H1 (cell line): Measurements from ENCODE around the gene MBD1. TPM values are rescaled to one million over a fixed set of nuclear protein-coding genes. Genes with fewer than 3 reads are reported as not detected.

Experiments used
- CTCF ChIA-PET: fragments of 300-600 bp; sonication (Branson Sonifier 250); formaldehyde crosslinking; loops from one replicate; lab custom pipeline; 2021; ENCODE audit not compliant: partially characterized antibody; lab: Charles Lee
- POLR2A ChIA-PET: fragments of 300-600 bp; sonication (Branson Sonifier 250); formaldehyde crosslinking; loops from one replicate; lab custom pipeline; 2021; ENCODE audit warnings: inconsistent platforms; ENCODE audit not compliant: partially characterized antibody; lab: Charles Lee
- DNase-seq, 2 experiments: peaks; one replicate each; pipeline versions ENCODE4 v3.0.0 to v3.0.0-alpha.2; 2010 to 2022; ENCODE audit warnings: low spot score in 2 of 2, low read depth in 1 of 2, mixed read lengths in 1 of 2
- FAIRE-seq: peaks from 2 replicates; lab custom pipeline; 2011; peaks lifted over from hg19 to GRCh38; lab: Jason Lieb, UNC
- H2AFZ ChIP-seq: 2 replicates; pipeline ENCODE4 v1.8.1; 2012; ENCODE audit warnings: low read length, inconsistent platforms
- H2AK5ac ChIP-seq: 2 replicates; pipeline ENCODE4 v1.6.1; 2013; ENCODE audit warnings: low read depth, low read length
- H2BK120ac ChIP-seq: replicated peaks from 2 replicates; pipeline ENCODE3; 2013; ENCODE audit warnings: low read depth, low read length, inconsistent platforms
- H2BK12ac ChIP-seq: 2 replicates; pipeline ENCODE4 v1.6.1; 2013; ENCODE audit warnings: low read depth, low read length
- H2BK15ac ChIP-seq: 2 replicates; pipeline ENCODE4 v1.6.1; 2013; ENCODE audit warnings: low read length
- H2BK20ac ChIP-seq: 2 replicates; pipeline ENCODE4 v1.6.1; 2013; ENCODE audit warnings: low read length
- H2BK5ac ChIP-seq: 2 replicates; pipeline ENCODE4 v1.6.1; 2013; ENCODE audit warnings: low read depth, low read length
- H3K14ac ChIP-seq: 2 replicates; pipeline ENCODE4 v1.6.1; 2013; ENCODE audit warnings: inconsistent platforms; ENCODE audit not compliant: insufficient read length
- H3K18ac ChIP-seq: 2 replicates; pipeline ENCODE4 v1.6.1; 2013; ENCODE audit warnings: low read length; ENCODE audit errors: extremely low read depth
- H3K23ac ChIP-seq: 2 replicates; pipeline ENCODE4 v1.6.1; 2013; ENCODE audit warnings: inconsistent platforms; ENCODE audit not compliant: insufficient read length
- H3K23me2 ChIP-seq: 2 replicates; pipeline ENCODE4 v1.6.1; 2013; ENCODE audit warnings: low read depth, low read length
- H3K27ac ChIP-seq: 2 replicates; pipeline ENCODE4 v1.6.1; 2011; ENCODE audit warnings: low read depth, low read length, inconsistent platforms
- H3K27me3 ChIP-seq, 4 experiments: replicated peaks in 1 of 4; 1 replicate in 1 of 4; 2 replicates in 3 of 4; pipeline versions ENCODE4 v1.6.1 to v1.8.1; 2011 to 2013; ENCODE audit warnings: low read length in 3 of 4, mild to moderate bottlenecking in 3 of 4, inconsistent platforms in 2 of 4, mixed read lengths in 2 of 4, moderate library complexity in 1 of 4; ENCODE audit not compliant: control insufficient read depth in 3 of 4, insufficient read depth in 3 of 4; ENCODE audit errors: extremely low read depth in 1 of 4
- H3K36me3 ChIP-seq, 4 experiments: 2 replicates each; pipeline versions ENCODE4 v1.6.1 to v1.8.1; 2011 to 2013; ENCODE audit warnings: mild to moderate bottlenecking in 4 of 4, low read length in 3 of 4, moderate library complexity in 2 of 4, control low read depth in 1 of 4, inconsistent platforms in 1 of 4; ENCODE audit not compliant: insufficient read depth in 4 of 4, control insufficient read depth in 2 of 4
- H3K4ac ChIP-seq: replicated peaks from 2 replicates; pipeline ENCODE3; 2013; ENCODE audit warnings: low read length, low read depth, mixed read lengths, inconsistent platforms; ENCODE audit not compliant: insufficient read length
- H3K4me1 ChIP-seq, 4 experiments: replicated peaks in 1 of 4; 1 replicate in 1 of 4; 2 replicates in 3 of 4; pipeline versions ENCODE4 v1.6.1 to v1.8.1; 2011 to 2013; ENCODE audit warnings: low read length in 3 of 4, inconsistent platforms in 2 of 4, mixed read lengths in 1 of 4; ENCODE audit not compliant: insufficient read depth in 4 of 4, control insufficient read depth in 3 of 4
- H3K4me2 ChIP-seq, 2 experiments: 2 replicates each; pipeline versions ENCODE4 v1.6.1 to v1.8.1; 2011 to 2013; ENCODE audit warnings: low read depth in 2 of 2, low read length in 2 of 2, control low read depth in 1 of 2, inconsistent platforms in 1 of 2, mild to moderate bottlenecking in 1 of 2; ENCODE audit not compliant: insufficient read depth in 1 of 2
- H3K4me3 ChIP-seq, 4 experiments: fragments of 200-600, 300-600 bp in 1 of 4; sonication (generic), shearing (Covaris generic), sonication (Bioruptor Twin) in 1 of 4; 2 replicates each; pipeline versions ENCODE4 v1.5.1 to v1.8.1; 2011 to 2016; ENCODE audit warnings: low read length in 4 of 4, low read depth in 3 of 4, control low read depth in 2 of 4, inconsistent platforms in 2 of 4, mild to moderate bottlenecking in 2 of 4, mixed read lengths in 1 of 4, moderate library complexity in 1 of 4; ENCODE audit not compliant: insufficient read depth in 2 of 4; ENCODE audit errors: extremely low read depth in 1 of 4
- H3K56ac ChIP-seq: replicated peaks from 2 replicates; pipeline ENCODE3; 2013; ENCODE audit warnings: low read depth, mild to moderate bottlenecking, mixed read lengths, low read length, inconsistent platforms; ENCODE audit not compliant: insufficient read length
- H3K79me1 ChIP-seq: 2 replicates; pipeline ENCODE4 v1.6.1; 2013; ENCODE audit warnings: low read depth, low read length, control low read depth
- H3K79me2 ChIP-seq, 2 experiments: 2 replicates each; pipeline versions ENCODE4 v1.6.1 to v1.8.1; 2012 to 2013; ENCODE audit warnings: low read length in 2 of 2, mild to moderate bottlenecking in 2 of 2, inconsistent platforms in 1 of 2; ENCODE audit not compliant: insufficient read depth in 2 of 2, control insufficient read depth in 1 of 2
- H3K9ac ChIP-seq, 4 experiments: replicated peaks in 1 of 4; 1 replicate in 1 of 4; 2 replicates in 3 of 4; pipeline versions ENCODE4 v1.6.1 to v1.8.1; 2011 to 2013; ENCODE audit warnings: low read depth in 3 of 4, low read length in 3 of 4, control low read depth in 2 of 4, mild to moderate bottlenecking in 2 of 4, moderate library complexity in 2 of 4, inconsistent platforms in 1 of 4; ENCODE audit errors: extremely low read depth in 1 of 4
- H3K9me3 ChIP-seq, 2 experiments: 2 replicates each; pipeline versions ENCODE4 v1.6.1 to v1.8.1; 2012 to 2013; ENCODE audit warnings: mild to moderate bottlenecking in 2 of 2, moderate library complexity in 2 of 2, control low read depth in 1 of 2, inconsistent platforms in 1 of 2, low read depth in 1 of 2, low read length in 1 of 2, mixed read lengths in 1 of 2; ENCODE audit not compliant: insufficient read depth in 2 of 2
- H4K20me1 ChIP-seq, 2 experiments: replicated peaks in 1 of 2; 2 replicates each; pipeline versions ENCODE3 to v1.8.1; 2011 to 2013; ENCODE audit warnings: inconsistent platforms in 2 of 2, low read length in 2 of 2, mild to moderate bottlenecking in 1 of 2; ENCODE audit not compliant: insufficient read depth in 2 of 2, control insufficient read depth in 1 of 2
- H4K5ac ChIP-seq: 2 replicates; pipeline ENCODE4 v1.6.1; 2013; ENCODE audit warnings: low read length, low read depth, mixed read lengths, inconsistent platforms; ENCODE audit not compliant: insufficient read length
- H4K8ac ChIP-seq: 2 replicates; pipeline ENCODE4 v1.8.0; 2013; ENCODE audit warnings: mild to moderate bottlenecking, moderate library complexity, low read length, inconsistent platforms; ENCODE audit not compliant: insufficient read depth; ENCODE audit errors: extremely low read depth
- H4K91ac ChIP-seq: replicated peaks from 2 replicates; pipeline ENCODE3; 2013; ENCODE audit warnings: low read length, mixed read lengths, inconsistent platforms; ENCODE audit not compliant: insufficient read length
- CHD1 ChIP-seq: IDR thresholded peaks from 2 replicates; pipeline ENCODE4 v1.6.1; 2012; ENCODE audit warnings: low read depth, low read length, improper control_type of control experiment
- KDM1A ChIP-seq: fragments of 200-600, 300-600 bp; sonication (generic); IDR thresholded peaks from 2 replicates; pipeline ENCODE4 v1.7.1; 2016; ENCODE audit warnings: mild to moderate bottlenecking, low read length, borderline replicate concordance
- SIX5 ChIP-seq: IDR thresholded peaks from 2 replicates; pipeline ENCODE4 v1.6.1; 2011; ENCODE audit warnings: mild to moderate bottlenecking, low read depth, low read length
- SRF ChIP-seq: IDR thresholded peaks from 2 replicates; pipeline ENCODE4 v1.6.1; 2011; ENCODE audit warnings: mild to moderate bottlenecking, low read depth, low read length, moderate library complexity
- TAF7 ChIP-seq: optimal IDR thresholded peaks from 2 replicates; pipeline ENCODE3; 2011; ENCODE audit warnings: low read depth, mild to moderate bottlenecking, inconsistent platforms, low read length, moderate library complexity, borderline replicate concordance
- YY1 ChIP-seq: IDR thresholded peaks from 2 replicates; pipeline ENCODE4 v1.6.1; 2011; ENCODE audit warnings: low read depth, mild to moderate bottlenecking, low read length
- WGBS, 2 experiments: shearing (Covaris generic) in 1 of 2; methylation state at CpG; one replicate each; pipeline versions ENCODE4 v1.1.6 to v1.1.7; 2013 to 2015; ENCODE audit warnings: low lambda C conversion rate in 2 of 2, mixed read lengths in 2 of 2, inconsistent platforms in 1 of 2, low coverage in 1 of 2, missing lambda C conversion rate in 1 of 2; ENCODE audit not compliant: insufficient replicate concordance in 2 of 2, insufficient coverage in 1 of 2, insufficient read length in 1 of 2; ENCODE audit errors: extremely low coverage in 1 of 2, missing lambda C conversion rate in 1 of 2; 5-methylcytosine and 5-hydroxymethylcytosine counted together
- polyA plus RNA-seq, 7 experiments: library from polyadenylated mRNA; depleted of rRNA in 3 of 7; stranded (reverse) in 5 of 7; unstranded in 2 of 7; fragments of >200 nt in 5 of 7; fragments of 200-250 nt in 2 of 7; gene quantifications; 1 replicate in 5 of 7; 2 replicates in 1 of 7; 4 replicates in 1 of 7; pipeline versions ENCODE4 v1.2.1 to v1.2.3, GENCODE V29; 2011 to 2013; ENCODE audit warnings: missing spikeins in 2 of 7, mixed read lengths in 2 of 7
- total RNA-seq: library from RNA; stranded (reverse); fragmentation: NEBNext Ultra II Directional; extraction: Animal tissue kit (Norgen Biotek cat#: 25700); gene quantifications from 2 replicates; pipeline ENCODE4 v1.2.1, GENCODE V29; 2021
- TF ChIP-seq, protein P1 (sequence below): IDR thresholded peaks from 2 replicates; pipeline ENCODE4 v1.6.1; 2012; ENCODE audit warnings: inconsistent platforms

MBD1 gene
- total and polyA plus RNA-seq, 2 of the 8 experiments (the other 6 are each of a cell fraction or from before 2014, with no cell fraction given), result 32.2 to 41.6 TPM

GRCh38 chr18:50311650-50312049 is 30.3 kb upstream of the MBD1 start:
- peaks cover 0 to 4% (median 0%) of the 10 kb centered on the region in 4 experiments; a peak in 2 of 7 replicates for H3K4me1 ChIP-seq
- no peaks in the 10 kb centered on the region for H3K79me2 ChIP-seq
- H2AK5ac ChIP-seq, result no peak overlapping the region
- no peak overlapping the region for H2BK5ac ChIP-seq
- H3K18ac ChIP-seq, result no peak overlapping the region
- ChIA-PET POLR2A (interaction anchor here (0.6 to 1.2 kb wide), 2 partner anchors 17 to 67 kb away, joined by 3 read pairs; no protein-coding TSS in a partner anchor), CTCF (interaction anchor here (0.6 to 1.5 kb wide), 3 partner anchors 28 to 200 kb away, joined by 3 to 4 read pairs (median 3); no protein-coding TSS in a partner anchor)
- H3K4me3 ChIP-seq, result no peak overlapping the region
- no peak for FAIRE-seq
- H2BK20ac ChIP-seq, result no peak overlapping the region
- H3K14ac ChIP-seq, result no peak overlapping the region
- H3K36me3 ChIP-seq, result no peaks in the 10 kb centered on the region
- H4K8ac ChIP-seq, result no peak overlapping the region
- H3K23me2 ChIP-seq, result peaks cover 4% of the 10 kb centered on the region
- H2BK120ac ChIP-seq, result no peak overlapping the region
- no peak overlapping the region for H3K9ac ChIP-seq
- 89% methylated on average over 3 of the region's 3 CpGs; no CpG with 5 or more reads in 1 of the 2 experiments for WGBS, 2 experiments
- DNase-seq, result no peak
- peaks cover 0 to 7% (median 6%) of the 10 kb centered on the region in 4 experiments; a peak in 5 of 7 replicates for H3K27me3 ChIP-seq
- H2BK15ac ChIP-seq, result no peak overlapping the region
- no peak overlapping the region for H2AFZ ChIP-seq
- H4K91ac ChIP-seq, result no peak overlapping the region
- H4K5ac ChIP-seq, result no peak overlapping the region
- H3K4ac ChIP-seq, result no peak overlapping the region
- no peak for TF ChIP-seq YY1
- no peak for TF ChIP-seq CHD1
- TF ChIP-seq TAF7, result no peak
- TF ChIP-seq SIX5, result no peak
- TF ChIP-seq SRF, result no peak
- TF ChIP-seq, protein P1, sequence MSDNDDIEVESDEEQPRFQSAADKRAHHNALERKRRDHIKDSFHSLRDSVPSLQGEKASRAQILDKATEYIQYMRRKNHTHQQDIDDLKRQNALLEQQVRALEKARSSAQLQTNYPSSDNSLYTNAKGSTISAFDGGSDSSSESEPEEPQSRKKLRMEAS, result no peak
- no peak for TF ChIP-seq KDM1A
- H3K27ac ChIP-seq, result no peak overlapping the region
- no peak overlapping the region for H3K56ac ChIP-seq
- no peaks in the 10 kb centered on the region for H3K79me1 ChIP-seq
- H3K23ac ChIP-seq, result no peak overlapping the region
- no peaks in the 10 kb centered on the region for H3K9me3 ChIP-seq
- H4K20me1 ChIP-seq, result no peaks in the 10 kb centered on the region
- H2BK12ac ChIP-seq, result no peak overlapping the region
- no peak overlapping the region for H3K4me2 ChIP-seq
